GM12801 (cell line): Measurements from ENCODE around the gene TM2D1.

Experiments
- CTCF ChIP-seq: IDR thresholded peaks from one replicate; pipeline ENCODE4 v1.5.1; 2011; ENCODE audit warnings: control low read depth; ENCODE audit not compliant: insufficient read length; ENCODE audit errors: extremely low read depth

The TM2D1 gene

GRCh38 chr1:61638911-61639605, 85.9 kb downstream of the TM2D1 start:
- no peak for TF ChIP-seq CTCF

- no peak for TF ChIP-seq CTCF
These were observed 86.6 kb downstream of the TM2D1 start for GRCh38 chr1:61638296-61638695.

GRCh38 chr1:61637470-61637869, 87.5 kb downstream of the TM2D1 start:
- TF ChIP-seq CTCF: no peak

- no peak for TF ChIP-seq CTCF
These were observed 88.1 kb downstream of the TM2D1 start for GRCh38 chr1:61636814-61637213.

- TF ChIP-seq CTCF: no peak
These were observed 88.6 kb downstream of the TM2D1 start for GRCh38 chr1:61636376-61636775.

- no peak for TF ChIP-seq CTCF
These were observed 89.4 kb downstream of the TM2D1 start for GRCh38 chr1:61635557-61635956.

GRCh38 chr1:61631436-61631835, 93.5 kb downstream of the TM2D1 start:
- no peak for TF ChIP-seq CTCF
